GM18907 (cell line): ENCODE results near the gene USP34.
A peak's percentile ranks its signal among the peaks of the same experiment; 100 is the strongest.
"Not testable (repeated sequence)": the region's sequence is repeated elsewhere in the genome, so short reads cannot be mapped to it uniquely, and the experiment has no call there.

ENCODE experiments used
- ATAC-seq: cut with Tn5 transposase; IDR thresholded peaks from one replicate; pipeline ENCODE4 v1.9.1; 2021; ENCODE audit warnings: mild to moderate bottlenecking, moderate library complexity; ENCODE audit not compliant: unreplicated experiment

USP34 gene

DNA sequence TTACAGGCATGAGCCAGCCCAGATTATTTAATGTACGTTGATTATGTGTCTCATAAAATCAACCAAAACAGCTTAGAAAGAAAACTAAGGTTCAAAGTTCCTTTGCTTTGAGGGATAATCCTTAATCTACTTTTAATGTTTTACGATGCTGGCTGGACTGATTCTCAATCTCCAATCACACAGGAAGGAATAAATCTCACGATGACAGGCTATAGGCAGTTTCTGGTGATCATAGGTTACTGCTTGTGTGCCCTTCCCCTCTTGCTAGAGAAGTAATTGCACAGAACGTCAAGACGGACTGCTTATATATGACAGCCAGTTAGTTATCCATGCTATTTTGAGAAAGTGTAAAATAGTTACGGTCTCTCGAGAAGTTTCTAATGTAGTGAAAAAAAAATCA, 265.8 kb downstream of the USP34 start:
- ATAC-seq: no peak

GRCh38 chr2:61196671-61197070, 274.2 kb downstream of the USP34 start:
- ATAC-seq: no peak

- ATAC-seq: not testable (repeated sequence)
Observed at GRCh38 chr2:61194646-61195045, 276.2 kb downstream of the USP34 start.

- ATAC-seq: no peak
Observed at GRCh38 chr2:61193670-61194561, 277.0 kb downstream of the USP34 start.

DNA sequence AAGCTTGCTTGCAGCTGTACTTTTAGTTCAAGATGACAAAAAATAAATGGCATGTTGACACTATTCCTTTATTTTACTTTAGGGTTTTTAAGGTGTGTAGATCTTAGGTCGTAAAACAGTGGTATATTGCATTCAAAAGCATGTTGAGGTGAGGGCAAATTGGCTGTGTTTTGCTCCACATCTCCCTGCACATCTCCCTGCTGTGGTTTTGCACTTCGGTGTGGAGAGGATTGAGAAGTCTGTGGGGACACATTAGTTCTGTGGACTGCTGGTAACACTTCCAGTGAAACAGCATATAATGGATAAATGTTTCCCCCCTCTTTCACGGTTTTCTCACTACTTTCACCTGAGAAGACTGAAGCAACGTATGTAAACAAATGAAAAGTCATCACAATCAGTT, 283.8 kb downstream of the USP34 start:
- ATAC-seq: no peak

GRCh38 chr2:61185231-61185728, 285.6 kb downstream of the USP34 start:
- no peak for ATAC-seq

- no peak for ATAC-seq
Observed at GRCh38 chr2:61184263-61184662, 286.6 kb downstream of the USP34 start.

DNA sequence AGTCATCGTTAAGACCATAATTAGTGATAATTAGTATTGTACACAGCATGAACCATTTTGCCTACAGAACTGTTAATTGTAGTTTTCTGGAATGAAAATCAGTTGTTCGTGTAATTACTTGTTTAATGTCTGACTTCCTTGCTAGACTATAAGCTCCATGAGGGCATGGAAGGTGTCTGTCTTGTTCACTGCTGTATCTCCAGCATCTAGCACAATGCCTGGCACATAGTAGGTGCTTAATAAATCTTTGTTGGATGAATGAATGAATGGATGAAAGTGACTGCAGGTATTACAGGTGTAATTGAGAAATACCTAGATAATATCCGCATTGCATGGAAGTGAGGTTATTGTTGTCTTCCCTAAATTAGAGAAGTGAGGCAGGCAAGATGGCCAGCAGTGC, 287.1 kb downstream of the USP34 start:
- no peak for ATAC-seq

DNA sequence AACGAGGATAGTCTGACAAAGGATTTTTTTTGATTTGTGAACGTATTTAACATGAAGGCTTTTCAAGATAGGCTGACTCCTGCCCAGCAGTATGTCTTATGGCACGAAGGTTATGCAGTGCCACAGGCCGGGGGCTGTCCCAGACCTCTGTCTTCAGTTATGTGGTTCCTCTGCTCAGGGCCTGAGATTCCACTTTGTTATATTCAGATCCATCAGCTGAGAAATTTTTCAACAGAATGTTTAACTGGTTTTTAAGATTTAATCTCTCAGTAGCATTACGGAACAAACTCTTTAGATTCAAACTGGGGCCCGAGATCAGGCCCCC, 288.9 kb downstream of the USP34 start:
- no peak for ATAC-seq

DNA sequence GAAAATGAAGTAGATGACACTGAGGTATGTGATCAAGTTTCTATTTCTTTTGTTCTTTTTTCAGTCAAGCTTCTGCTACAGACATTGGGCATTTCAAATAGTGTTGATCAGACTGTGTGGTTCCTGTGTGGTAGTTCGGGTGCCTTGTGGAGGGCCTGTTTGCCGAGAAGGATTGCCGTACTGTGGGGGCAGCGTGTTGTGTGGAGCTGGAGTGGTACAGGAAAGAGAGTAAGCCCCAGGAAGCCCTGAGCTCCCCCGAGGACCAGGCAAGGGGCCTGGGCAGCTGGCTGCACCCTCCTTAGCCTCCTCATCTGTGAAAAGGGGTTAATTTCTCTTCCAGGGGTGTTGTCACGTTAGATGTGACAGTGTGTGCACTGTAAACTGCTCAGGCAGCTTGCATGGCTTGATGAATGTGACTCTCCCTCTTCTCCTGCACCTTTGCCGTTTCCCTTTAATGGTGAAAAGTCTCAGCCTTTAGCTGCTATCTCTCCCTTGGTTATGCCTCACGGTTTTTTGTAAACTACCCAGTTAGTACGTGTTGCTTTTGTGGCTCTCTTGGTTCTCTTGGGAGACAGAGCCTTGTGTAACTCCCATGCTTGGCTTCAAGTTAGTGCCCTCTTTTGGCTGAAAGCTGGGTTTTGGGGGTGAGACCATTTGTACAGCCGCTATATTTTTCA, 289.4 kb downstream of the USP34 start:
- no peak for ATAC-seq

- ATAC-seq: no peak
Observed at GRCh38 chr2:61180686-61181085, 290.2 kb downstream of the USP34 start.

DNA sequence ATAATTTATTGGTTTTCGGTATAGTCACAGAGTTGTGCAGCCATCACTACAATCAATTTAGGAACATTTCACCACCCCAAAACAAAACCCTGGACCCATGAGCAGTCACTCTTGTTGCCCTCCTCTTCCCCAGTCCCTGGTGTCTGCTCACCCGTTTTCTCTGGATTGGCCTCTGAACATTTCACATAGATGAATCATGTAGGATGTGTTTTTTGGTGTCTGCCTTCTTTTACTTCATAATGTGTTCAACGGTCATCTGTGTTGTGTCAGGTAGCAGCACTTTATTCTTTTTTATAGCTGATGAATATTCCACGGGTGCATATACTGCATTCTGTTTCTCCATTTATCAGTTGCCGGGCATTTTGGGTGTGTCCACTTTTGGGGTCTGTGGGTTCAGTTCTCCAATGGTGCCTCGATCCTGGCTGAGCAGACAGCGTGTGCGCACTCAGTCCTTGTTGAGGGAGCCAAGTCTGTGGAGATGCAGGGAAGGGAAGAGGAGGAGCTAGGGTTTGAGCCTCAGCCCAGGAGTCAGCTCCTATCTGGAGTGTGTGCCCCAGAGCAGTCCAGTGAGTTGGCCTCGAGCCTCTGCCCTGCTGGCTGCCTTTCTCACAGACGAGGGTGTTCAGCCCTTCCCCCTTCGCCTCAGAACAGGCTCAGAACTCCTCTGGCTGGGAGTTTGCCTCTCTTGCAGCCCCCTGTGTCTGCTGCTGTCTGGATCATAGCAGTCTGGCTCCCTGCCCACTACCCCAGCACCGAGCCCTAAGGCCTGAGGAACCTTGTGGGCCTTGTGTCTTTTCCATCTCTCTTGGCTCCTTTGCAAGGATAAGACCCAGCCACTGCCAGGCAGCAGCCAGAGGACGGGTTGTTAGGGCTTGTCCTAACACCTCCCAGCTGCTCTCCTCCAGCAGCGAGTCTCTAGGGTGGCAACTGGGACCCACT, 290.9 kb downstream of the USP34 start:
- ATAC-seq: no peak

DNA sequence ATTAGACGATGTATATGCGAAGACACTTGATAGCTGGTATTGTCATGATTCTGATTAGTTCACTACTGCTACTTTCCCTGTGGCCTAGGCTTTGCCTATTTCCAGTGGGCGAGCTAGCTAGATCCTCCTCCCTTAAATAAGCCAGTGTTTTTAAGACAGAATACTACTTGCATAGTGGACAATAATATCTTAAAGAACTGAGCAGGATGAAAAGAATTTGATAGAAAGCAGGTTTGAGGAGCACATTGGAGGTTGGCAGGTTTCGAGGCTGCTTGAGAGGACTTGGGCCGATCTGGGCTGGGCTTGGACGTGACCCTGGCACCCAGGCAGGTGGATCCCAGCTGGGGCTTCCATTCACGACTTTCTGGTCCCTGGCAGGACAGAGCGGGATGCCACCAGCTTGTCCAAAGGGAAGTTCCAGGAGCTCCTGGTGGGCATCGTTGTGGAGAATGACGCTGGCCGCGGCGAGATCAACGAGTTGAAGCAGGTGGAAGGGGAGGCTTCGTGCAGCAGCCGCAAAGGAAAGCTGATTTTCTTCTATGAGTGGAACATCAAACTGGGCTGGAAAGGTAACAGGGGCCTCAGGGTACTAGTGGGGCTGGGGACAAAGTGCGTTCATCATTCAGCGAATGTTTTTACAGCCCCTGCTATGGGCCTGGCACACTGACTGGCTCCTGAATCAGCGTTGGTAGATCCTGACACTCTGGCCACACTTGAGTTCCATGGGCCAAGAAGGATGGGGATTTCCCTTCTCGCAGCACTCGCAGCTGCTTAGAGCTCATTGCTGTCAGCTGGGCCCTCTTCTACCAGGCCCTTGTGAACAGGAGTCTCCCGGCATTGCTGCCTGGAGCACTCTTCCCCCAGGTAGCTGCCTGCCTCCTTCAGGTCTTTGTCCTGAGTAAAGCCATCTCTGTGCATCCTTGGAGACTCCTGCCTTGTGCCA, 292.0 kb downstream of the USP34 start:
- ATAC-seq: peak; percentile 18

DNA sequence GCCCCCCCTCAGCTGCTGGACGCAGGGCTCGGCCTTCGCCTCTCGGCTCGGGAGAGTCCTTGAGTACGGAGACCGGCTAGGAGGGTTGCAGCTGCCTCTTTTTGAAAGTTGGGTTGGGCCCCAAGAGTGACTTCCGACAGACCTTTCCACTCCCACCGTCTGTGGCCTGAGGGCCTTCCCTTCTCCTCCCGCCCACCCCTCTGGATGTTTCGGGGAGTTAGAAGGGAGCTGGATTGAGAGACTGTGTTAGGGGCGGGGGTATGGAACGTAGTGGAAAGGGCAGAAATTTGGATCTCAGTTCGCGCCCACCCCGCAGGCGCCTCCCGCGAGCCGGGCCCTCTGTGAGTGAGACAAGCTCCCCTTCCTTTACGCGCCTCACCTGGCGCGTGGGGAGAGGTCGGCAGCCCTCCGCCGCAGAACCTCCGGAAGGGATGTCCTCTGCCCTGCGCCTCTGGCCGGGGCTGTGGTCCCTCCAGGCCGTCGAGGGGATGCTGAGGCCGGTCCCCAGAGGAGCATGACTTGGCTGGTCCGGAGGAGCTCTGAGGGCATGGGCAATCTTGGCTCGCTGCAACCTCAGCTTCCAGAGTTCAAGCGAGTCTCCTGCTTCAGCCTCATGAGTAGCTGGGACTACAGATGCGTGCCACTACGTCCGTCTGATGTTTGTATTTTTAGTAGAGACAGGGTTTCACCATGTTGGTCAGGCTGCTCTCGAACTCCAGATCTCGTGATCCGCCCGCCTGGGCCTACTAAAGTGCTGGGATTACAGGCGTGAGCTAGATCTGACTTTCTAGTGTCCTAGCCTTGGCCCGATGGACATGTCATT, 292.9 kb downstream of the USP34 start:
- ATAC-seq: peak; percentile 30

DNA sequence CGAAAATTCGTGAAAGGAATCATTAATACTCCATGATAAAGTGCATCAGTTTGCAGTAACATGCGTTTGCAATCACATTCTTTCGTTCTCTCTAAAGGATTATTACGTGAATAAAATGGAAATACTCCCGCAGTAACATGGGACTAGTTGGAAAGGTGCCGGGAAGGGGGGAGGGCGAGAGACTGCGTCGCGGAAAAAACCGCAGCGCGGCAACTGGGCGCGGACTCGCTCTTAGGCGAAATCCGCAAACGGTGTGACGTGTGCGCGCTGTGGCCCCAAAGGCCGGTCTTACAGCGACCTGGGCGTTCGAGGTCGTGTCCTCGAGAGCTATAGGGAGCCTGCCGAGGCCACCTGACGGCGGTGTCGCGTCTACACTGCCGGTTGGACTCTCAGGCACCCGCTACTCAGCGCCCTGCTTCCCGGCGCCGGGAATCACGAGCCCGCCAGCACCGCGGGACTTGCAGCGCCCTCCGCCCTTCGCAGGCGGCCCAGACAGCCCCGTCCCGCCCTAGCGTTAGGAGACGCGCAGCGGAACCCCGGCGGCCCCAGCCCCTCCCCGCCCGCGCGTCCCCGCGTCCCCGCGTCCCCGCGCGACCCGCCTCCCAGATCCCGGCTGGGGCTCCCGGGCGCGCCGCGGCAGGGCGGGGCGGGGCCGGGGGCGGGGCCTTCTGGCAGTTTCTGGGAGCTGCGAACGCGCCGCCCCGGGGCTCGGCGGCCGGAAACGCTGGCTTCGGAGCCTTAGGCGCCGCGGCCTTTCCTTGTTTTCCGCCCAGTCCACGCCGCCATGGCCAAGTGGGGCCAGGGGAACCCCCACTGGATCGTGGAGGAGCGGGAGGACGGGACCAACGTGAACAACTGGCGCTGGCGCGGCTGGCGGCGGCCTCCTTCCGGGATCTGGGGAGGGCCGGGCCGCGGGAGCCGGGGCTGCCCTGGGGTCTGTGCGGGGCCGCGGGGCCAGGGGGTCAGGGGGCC, 293.8 kb downstream of the USP34 start:
- ATAC-seq: peak; percentile 78

- ATAC-seq: no peak
Observed at GRCh38 chr2:61175036-61175435, 295.9 kb downstream of the USP34 start.

GRCh38 chr2:61173116-61173515, 297.8 kb downstream of the USP34 start:
- no peak for ATAC-seq

DNA sequence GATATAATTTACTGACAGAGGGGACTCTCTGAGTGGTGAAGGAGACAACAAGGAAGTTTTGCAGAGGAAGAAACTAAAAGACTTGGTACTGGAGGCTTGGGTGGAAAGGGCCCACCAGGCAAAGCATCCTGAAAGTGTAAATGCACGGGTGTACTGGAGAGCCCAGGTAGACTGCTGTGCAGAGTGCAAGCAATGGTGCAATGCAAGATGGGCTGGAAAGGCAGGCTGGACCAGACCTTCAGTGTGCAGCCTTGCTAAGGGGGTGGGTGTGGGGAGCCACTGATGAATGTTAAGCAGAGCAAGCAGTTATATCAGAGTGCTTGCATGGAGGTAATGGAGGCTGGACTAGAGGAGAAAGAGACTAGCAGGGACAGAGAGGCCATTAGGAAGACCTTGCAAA, 298.2 kb downstream of the USP34 start:
- no peak for ATAC-seq
